SK-N-SH (cell line): Measurements from ENCODE around the gene NPTX1. TPM values are rescaled to one million over a fixed set of nuclear protein-coding genes. Genes with fewer than 3 reads are reported as not detected.

Source experiments
- CTCF ChIA-PET: fragments of 300-600, 350-600 bp; formaldehyde crosslinking; extraction: SDS; loops from one replicate; lab custom pipeline; 2021; lab: Yijun Ruan, JAX
- POLR2A ChIA-PET: fragments of 350-600 bp; sonication (Branson Sonifier 250); formaldehyde crosslinking; extraction: SDS; loops from one replicate; lab custom pipeline; 2020; ENCODE audit warnings: antibody characterized with exemption, inconsistent platforms; lab: Yijun Ruan, JAX
- DNase-seq: peaks from one replicate; pipeline ENCODE4 v3.0.0; 2012
- H2AFZ ChIP-seq: fragments of 200-600 bp; sonication (generic); 2 replicates; pipeline ENCODE4 v1.8.1; 2016; ENCODE audit warnings: antibody characterized with exemption, mild to moderate bottlenecking, low read depth
- H3F3A ChIP-seq: fragments of 200-600 bp; sonication (generic); replicated peaks from 2 replicates; pipeline ENCODE3; 2016; ENCODE audit warnings: antibody characterized with exemption, mild to moderate bottlenecking; ENCODE audit not compliant: insufficient read depth
- H3K27ac ChIP-seq, 2 experiments: fragments of 200-500 bp in 1 of 2; fragments of 200-600 bp in 1 of 2; sonication (Bioruptor generic) in 1 of 2; sonication (generic), shearing (Covaris generic) in 1 of 2; 2 replicates each; pipeline versions ENCODE4 v1.5.1 to v1.6.1; 2014 to 2016; ENCODE audit warnings: low read depth in 2 of 2, inconsistent platforms in 1 of 2, low read length in 1 of 2, mild to moderate bottlenecking in 1 of 2, mixed read lengths in 1 of 2
- H3K27me3 ChIP-seq: fragments of 200-600 bp; sonication (generic), shearing (Covaris generic); 2 replicates; pipeline ENCODE4 v1.6.1; 2016; ENCODE audit warnings: mixed run types; ENCODE audit not compliant: insufficient read depth
- H3K36me3 ChIP-seq, 2 experiments: fragments of 200-500 bp in 1 of 2; fragments of 200-600 bp in 1 of 2; sonication (Bioruptor generic) in 1 of 2; sonication (generic) in 1 of 2; replicated peaks in 1 of 2; 2 replicates each; pipeline versions ENCODE3 to v1.5.1; 2014 to 2016; ENCODE audit warnings: low read length in 1 of 2, mild to moderate bottlenecking in 1 of 2; ENCODE audit not compliant: insufficient read depth in 2 of 2, control insufficient read depth in 1 of 2
- H3K4me1 ChIP-seq, 2 experiments: fragments of 200-500 bp in 1 of 2; fragments of 200-600 bp in 1 of 2; sonication (Bioruptor generic) in 1 of 2; sonication (generic), shearing (Covaris generic) in 1 of 2; 2 replicates each; pipeline versions ENCODE4 v1.5.1 to v1.6.1; 2014 to 2016; ENCODE audit warnings: low read depth in 1 of 2, low read length in 1 of 2, mixed run types in 1 of 2; ENCODE audit not compliant: insufficient read depth in 2 of 2, control insufficient read depth in 1 of 2
- H3K4me2 ChIP-seq: fragments of 200-600 bp; sonication (generic), shearing (Covaris generic); 2 replicates; pipeline ENCODE4 v1.6.1; 2017; ENCODE audit warnings: mixed run types
- H3K4me3 ChIP-seq, 2 experiments: fragments of 200-500 bp in 1 of 2; fragments of 200-600 bp in 1 of 2; sonication (Bioruptor generic) in 1 of 2; sonication (generic), shearing (Covaris generic) in 1 of 2; 2 replicates each; pipeline versions ENCODE4 v1.5.1 to v1.8.1; 2014 to 2016; ENCODE audit warnings: low read depth in 2 of 2, inconsistent platforms in 1 of 2, low read length in 1 of 2, mild to moderate bottlenecking in 1 of 2, mixed read lengths in 1 of 2, moderate library complexity in 1 of 2
- H3K79me2 ChIP-seq: fragments of 200-600 bp; sonication (generic); 2 replicates; pipeline ENCODE4 v1.8.1; 2017; ENCODE audit warnings: mild to moderate bottlenecking; ENCODE audit not compliant: insufficient read depth
- H3K9ac ChIP-seq: fragments of 200-600 bp; sonication (generic); 2 replicates; pipeline ENCODE4 v1.6.1; 2017; ENCODE audit warnings: mixed run types
- H3K9me2 ChIP-seq: fragments of 200-600 bp; sonication (generic); 2 replicates; pipeline ENCODE4 v1.6.1; 2017; ENCODE audit warnings: mixed run types
- H3K9me3 ChIP-seq: fragments of 200-600 bp; sonication (generic); 2 replicates; pipeline ENCODE4 v1.6.1; 2017; ENCODE audit warnings: mixed run types, mild to moderate bottlenecking, moderate library complexity
- H4K20me1 ChIP-seq: fragments of 200-600 bp; sonication (generic); 2 replicates; pipeline ENCODE4 v1.6.1; 2017; ENCODE audit warnings: mild to moderate bottlenecking, mixed run types; ENCODE audit not compliant: insufficient read depth
- CHD2 ChIP-seq: fragments of 150-350 bp; IDR thresholded peaks from 2 replicates; pipeline ENCODE4 v1.6.1; 2018; ENCODE audit warnings: low read length; ENCODE audit not compliant: partially characterized antibody
- EP300 ChIP-seq, 2 experiments: IDR thresholded peaks; 2 replicates each; pipeline versions ENCODE4 v1.4.0 to v1.6.1; 2012; ENCODE audit warnings: borderline replicate concordance in 1 of 2, low read depth in 1 of 2, low read length in 1 of 2
- EZH2phosphoT487 ChIP-seq: fragments of 200-600 bp; sonication (generic); IDR thresholded peaks from 2 replicates; pipeline ENCODE4 v1.6.1; 2017; ENCODE audit warnings: low read depth, mixed run types, mild to moderate bottlenecking, antibody characterized with exemption, moderate library complexity, borderline replicate concordance
- GATA2 ChIP-seq: sonication (generic); formaldehyde crosslinking; IDR thresholded peaks from 2 replicates; pipeline ENCODE4 v1.5.0; 2020; ENCODE audit warnings: mild to moderate bottlenecking, missing genetic modification reagents
- JUND ChIP-seq: IDR thresholded peaks from 2 replicates; pipeline ENCODE4 v1.4.0; 2012
- MEF2A ChIP-seq: IDR thresholded peaks from 2 replicates; pipeline ENCODE4 v1.4.0; 2012; ENCODE audit warnings: low read depth, borderline replicate concordance
- NFIC ChIP-seq: IDR thresholded peaks from 2 replicates; pipeline ENCODE4 v1.4.0; 2012; ENCODE audit warnings: borderline replicate concordance
- NRF1 ChIP-seq: IDR thresholded peaks from 2 replicates; pipeline ENCODE4 v1.6.1; 2012; ENCODE audit warnings: low read depth, mild to moderate bottlenecking, low read length
- RFX5 ChIP-seq: IDR thresholded peaks from 2 replicates; pipeline ENCODE4 v1.6.1; 2012; ENCODE audit warnings: mild to moderate bottlenecking, improper control_type of control experiment, low read length
- TAF1 ChIP-seq: IDR thresholded peaks from 2 replicates; pipeline ENCODE4 v1.6.1; 2012; ENCODE audit warnings: low read depth, mild to moderate bottlenecking, low read length, moderate library complexity, borderline replicate concordance
- TCF12 ChIP-seq: IDR thresholded peaks from 2 replicates; pipeline ENCODE4 v1.4.0; 2012
- USF2 ChIP-seq: fragments of 150-350 bp; IDR thresholded peaks from 2 replicates; pipeline ENCODE4 v1.6.1; 2017; ENCODE audit warnings: antibody characterized with exemption, low read length, low read depth, borderline replicate concordance
- WGBS: methylation state at CpG from one replicate; pipeline ENCODE4 v1.1.6; 2017; ENCODE audit warnings: low lambda C conversion rate; 5-methylcytosine and 5-hydroxymethylcytosine counted together
- polyA plus RNA-seq, 3 experiments: library from polyadenylated mRNA; depleted of rRNA; stranded (reverse); fragments of >200 nt; gene quantifications; 2 replicates each; pipeline ENCODE4 v1.2.3, GENCODE V29; 2012
- TF ChIP-seq, protein P1 (sequence below): IDR thresholded peaks from 2 replicates; pipeline ENCODE4 v1.4.0; 2012; ENCODE audit warnings: low read depth, borderline replicate concordance
- TF ChIP-seq, protein P2 (sequence below): IDR thresholded peaks from 2 replicates; pipeline ENCODE4 v1.4.0; 2012; ENCODE audit warnings: low read depth, borderline replicate concordance

The NPTX1 gene
- polyA plus RNA-seq, 1 of the 3 experiments (the other 2 are of a cell fraction): 0.05 TPM

DNA sequence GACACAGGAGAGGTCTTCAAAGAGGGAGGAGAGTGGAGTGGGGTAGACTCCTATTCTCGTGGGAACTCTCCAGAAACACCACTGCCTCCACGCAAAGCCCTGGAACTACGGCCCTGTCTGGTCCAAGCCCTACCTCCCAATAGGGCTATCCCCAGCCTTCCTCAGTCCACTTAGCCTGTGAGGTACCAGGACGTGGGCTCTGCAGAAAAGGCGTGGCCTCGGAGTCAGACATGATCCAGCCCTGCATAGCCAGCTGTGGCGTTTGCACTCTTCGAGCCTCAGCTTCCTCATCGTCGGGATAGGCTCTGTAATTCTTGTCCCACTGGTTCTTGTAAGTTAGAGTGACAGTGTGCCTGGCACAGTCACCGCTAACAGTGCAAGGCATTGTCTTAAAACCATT is 47.6 kb downstream of the NPTX1 start:
- CTCF ChIA-PET: interaction anchor here (0.6 to 6.5 kb wide), 12 partner anchors 8 to 673 kb away, joined by 3 to 81 read pairs (median 14); partner anchors contain the start of genes ENDOV and NPTX1
- POLR2A ChIA-PET: interaction anchor here (1.2 kb wide), 1 partner anchor 14 kb away, joined by 3 read pairs; no protein-coding TSS in a partner anchor

GRCh38 chr17:80428363-80428762 is 48.0 kb downstream of the NPTX1 start:
- Histone ChIP-seq H3K27ac (no peak overlapping the region), H3K9me3 (no peaks in the 10 kb centered on the region), H3K9me2 (no peaks in the 10 kb centered on the region), H3K79me2 (no peaks in the 10 kb centered on the region), H3K9ac (no peak overlapping the region), H3K27me3 (no peaks in the 10 kb centered on the region), H3K4me1 (no peaks in the 10 kb centered on the region; a peak in 1 of 4 replicates), H3K4me2 (no peak overlapping the region), H3K36me3 (peaks cover 3 to 24% of the 10 kb centered on the region in 2 experiments), H3K4me3 (no peak overlapping the region), H3F3A (peaks cover 6% of the 10 kb centered on the region), H4K20me1 (no peaks in the 10 kb centered on the region), H2AFZ (no peak overlapping the region)
- CTCF ChIA-PET: interaction anchor here (0.6 to 6.5 kb wide), 23 partner anchors 9 to 673 kb away, joined by 3 to 81 read pairs (median 13); partner anchors contain the start of genes ENDOV and NPTX1
- TF ChIP-seq GATA2 (no peak), RFX5 (no peak), JUND (no peak), USF2 (no peak), CHD2 (no peak), TAF1 (no peak)
- TF ChIP-seq, protein P1, sequence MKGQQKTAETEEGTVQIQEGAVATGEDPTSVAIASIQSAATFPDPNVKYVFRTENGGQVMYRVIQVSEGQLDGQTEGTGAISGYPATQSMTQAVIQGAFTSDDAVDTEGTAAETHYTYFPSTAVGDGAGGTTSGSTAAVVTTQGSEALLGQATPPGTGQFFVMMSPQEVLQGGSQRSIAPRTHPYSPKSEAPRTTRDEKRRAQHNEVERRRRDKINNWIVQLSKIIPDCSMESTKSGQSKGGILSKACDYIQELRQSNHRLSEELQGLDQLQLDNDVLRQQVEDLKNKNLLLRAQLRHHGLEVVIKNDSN: no peak
- POLR2A ChIA-PET: interaction anchor here (1.2 kb wide), 1 partner anchor 14 kb away, joined by 3 read pairs; no protein-coding TSS in a partner anchor
- peak; percentile 41 for DNase-seq
- WGBS: 76% methylated on average over 9 of the region's 12 CpGs

More for the DNA sequence above, 47.6 kb downstream of the NPTX1 start:
- Histone ChIP-seq H3K27ac (no peak overlapping the region), H3K4me1 (no peaks in the 10 kb centered on the region; a peak in 1 of 4 replicates), H2AFZ (no peak overlapping the region), H3K4me3 (no peak overlapping the region), H3K79me2 (no peaks in the 10 kb centered on the region), H3K4me2 (no peak overlapping the region), H4K20me1 (no peaks in the 10 kb centered on the region), H3F3A (peaks cover 6% of the 10 kb centered on the region), H3K9ac (no peak overlapping the region), H3K9me2 (no peaks in the 10 kb centered on the region), H3K9me3 (no peaks in the 10 kb centered on the region), H3K27me3 (no peaks in the 10 kb centered on the region), H3K36me3 (peaks cover 3 to 24% of the 10 kb centered on the region in 2 experiments)
- TF ChIP-seq USF2 (no peak), TAF1 (no peak), EP300 (IDR thresholded peaks at IDR 0.05; ENCODE audit: borderline replicate concordance in 1 of 2, low read depth in 1 of 2, low read length in 1 of 2) (no peak), NRF1 (no peak), MEF2A (no peak), EZH2phosphoT487 (no peak), NFIC (no peak), TCF12 (no peak)
- TF ChIP-seq, protein P2, sequence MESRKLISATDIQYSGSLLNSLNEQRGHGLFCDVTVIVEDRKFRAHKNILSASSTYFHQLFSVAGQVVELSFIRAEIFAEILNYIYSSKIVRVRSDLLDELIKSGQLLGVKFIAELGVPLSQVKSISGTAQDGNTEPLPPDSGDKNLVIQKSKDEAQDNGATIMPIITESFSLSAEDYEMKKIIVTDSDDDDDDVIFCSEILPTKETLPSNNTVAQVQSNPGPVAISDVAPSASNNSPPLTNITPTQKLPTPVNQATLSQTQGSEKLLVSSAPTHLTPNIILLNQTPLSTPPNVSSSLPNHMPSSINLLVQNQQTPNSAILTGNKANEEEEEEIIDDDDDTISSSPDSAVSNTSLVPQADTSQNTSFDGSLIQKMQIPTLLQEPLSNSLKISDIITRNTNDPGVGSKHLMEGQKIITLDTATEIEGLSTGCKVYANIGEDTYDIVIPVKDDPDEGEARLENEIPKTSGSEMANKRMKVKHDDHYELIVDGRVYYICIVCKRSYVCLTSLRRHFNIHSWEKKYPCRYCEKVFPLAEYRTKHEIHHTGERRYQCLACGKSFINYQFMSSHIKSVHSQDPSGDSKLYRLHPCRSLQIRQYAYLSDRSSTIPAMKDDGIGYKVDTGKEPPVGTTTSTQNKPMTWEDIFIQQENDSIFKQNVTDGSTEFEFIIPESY: no peak
- DNase-seq: no peak
- 85% methylated on average over 10 of the region's 11 CpGs for WGBS
